ENCODE data around the gene CDX1.

CDX1 gene

GRCh38 chr5:150163547-150164059 lies 3.0 kb upstream of the CDX1 start:
- DNase-seq (ENCODE audit: low spot score): no peak

GRCh38 chr5:150164211-150164980 lies 2.2 kb upstream of the CDX1 start:
- no peak for DNase-seq (ENCODE audit: low spot score)

DNA sequence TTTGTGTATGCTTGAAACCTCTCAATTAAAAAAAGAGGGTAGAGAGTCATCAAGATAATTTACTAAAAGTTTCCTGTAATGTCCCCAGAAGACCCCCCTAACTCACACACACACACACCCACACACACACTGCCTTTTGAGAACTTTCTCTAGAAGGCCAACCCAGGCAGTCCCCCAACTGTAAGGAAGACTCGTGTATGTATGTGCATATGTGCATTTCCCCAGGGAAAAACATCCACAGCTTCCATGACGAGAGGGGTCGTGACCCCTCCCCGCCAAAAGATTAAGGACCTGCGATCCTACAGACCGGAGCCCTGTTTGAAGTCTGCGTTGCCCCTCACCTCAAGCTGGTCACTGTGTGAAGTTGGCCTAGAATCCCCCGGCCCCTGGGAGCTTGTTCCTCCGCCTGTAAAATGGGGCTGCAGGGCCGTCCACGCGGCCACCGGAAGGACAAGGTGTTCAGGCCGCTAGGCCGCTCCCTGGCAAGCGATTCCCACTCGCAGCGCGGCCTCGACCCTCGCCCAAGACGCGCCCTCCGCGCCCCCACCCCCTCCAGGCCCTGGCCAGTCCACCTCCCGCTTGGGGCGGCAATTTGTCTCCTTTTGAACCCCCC lies 435 bp upstream of the CDX1 start:
- DNase-seq (ENCODE audit: low spot score): no peak

- no peak for DNase-seq (ENCODE audit: low spot score)
Measured at GRCh38 chr5:150167512-150167850, 903 bp downstream of the CDX1 start.

- no peak for DNase-seq (ENCODE audit: low spot score)
Measured at GRCh38 chr5:150167908-150168307, 1.3 kb downstream of the CDX1 start.

GRCh38 chr5:150168864-150169263 lies 2.3 kb downstream of the CDX1 start:
- DNase-seq (ENCODE audit: low spot score): no peak

DNA sequence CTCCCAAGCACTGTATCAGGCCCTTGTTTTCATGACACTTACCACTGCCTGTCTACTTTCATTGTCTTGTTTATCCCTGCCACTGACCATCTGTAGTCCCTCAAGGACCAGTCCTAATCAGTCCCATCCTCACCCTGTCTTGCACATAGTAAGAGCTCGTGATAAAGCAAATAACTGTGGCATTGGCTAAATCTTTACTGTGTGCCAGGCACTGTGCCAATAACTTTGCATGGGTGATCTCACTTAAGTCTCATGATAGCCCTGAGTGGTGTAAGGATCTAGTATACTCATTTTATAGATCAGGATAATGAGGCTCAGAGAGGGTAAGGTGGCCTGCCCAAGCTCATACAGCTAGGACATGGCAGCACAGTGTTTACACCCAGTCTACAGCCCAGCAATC lies 5.6 kb downstream of the CDX1 start:
- DNase-seq (ENCODE audit: low spot score): no peak

DNA sequence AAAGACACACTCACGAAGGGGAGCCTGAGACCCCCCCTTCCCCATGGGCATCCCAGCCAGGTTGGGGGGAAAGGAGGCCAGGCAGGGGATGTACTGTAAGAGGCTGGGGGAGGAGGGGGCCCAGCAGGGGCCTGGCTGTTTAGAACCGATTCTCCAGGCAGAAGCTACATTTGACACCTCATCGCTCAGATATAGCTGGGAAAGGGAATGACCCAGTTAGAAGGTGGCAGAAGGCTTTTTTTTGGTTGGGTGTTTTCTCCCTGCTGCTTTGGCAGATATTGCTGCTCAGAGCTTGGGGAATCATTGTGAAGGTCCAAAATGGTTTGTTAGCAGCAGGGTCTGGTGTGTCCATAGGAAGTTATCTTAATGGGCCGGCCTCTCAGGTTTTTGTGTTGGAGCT lies 6.0 kb downstream of the CDX1 start:
- no peak for DNase-seq (ENCODE audit: low spot score)

DNA sequence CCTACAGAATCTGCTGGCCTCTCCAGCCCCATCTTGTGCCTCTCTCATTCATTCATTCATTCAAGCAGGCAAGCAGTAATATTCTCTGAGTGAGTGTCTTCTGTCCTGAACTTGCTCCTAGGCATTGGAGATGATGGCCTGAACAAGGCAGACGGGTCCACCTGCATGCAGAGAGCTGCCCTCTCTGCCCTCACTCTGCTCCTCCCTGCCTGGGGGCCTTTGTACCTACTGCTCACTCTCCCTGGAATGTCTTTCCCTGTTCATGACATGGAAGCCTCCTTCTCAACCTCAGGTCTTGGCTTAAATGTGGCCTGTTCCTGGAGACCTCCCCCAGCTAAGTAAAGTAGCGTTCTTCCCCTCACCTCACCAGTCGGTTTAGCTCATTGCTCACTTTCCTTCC lies 6.6 kb downstream of the CDX1 start:
- no peak for DNase-seq (ENCODE audit: low spot score)

DNA sequence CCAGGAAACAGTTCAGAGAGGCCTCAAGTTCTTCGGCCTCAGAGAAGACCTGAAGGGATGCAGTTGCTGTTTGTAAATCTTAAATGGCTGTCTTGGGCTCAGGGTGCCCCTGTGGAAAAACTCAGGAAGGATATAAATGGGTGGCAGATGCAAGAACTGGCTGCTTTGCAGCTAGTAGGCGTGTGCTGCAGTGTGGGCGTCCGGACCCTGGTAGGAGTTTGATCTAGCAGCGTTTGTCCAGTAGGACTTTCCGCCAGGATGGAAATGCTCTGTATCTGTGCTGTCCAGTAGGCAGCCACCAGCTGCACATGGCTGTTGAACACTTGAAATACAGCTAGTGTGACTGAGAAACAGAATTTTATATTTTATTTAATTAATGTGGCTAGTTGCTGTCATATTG lies 7.7 kb downstream of the CDX1 start:
- DNase-seq (ENCODE audit: low spot score): no peak

DNA sequence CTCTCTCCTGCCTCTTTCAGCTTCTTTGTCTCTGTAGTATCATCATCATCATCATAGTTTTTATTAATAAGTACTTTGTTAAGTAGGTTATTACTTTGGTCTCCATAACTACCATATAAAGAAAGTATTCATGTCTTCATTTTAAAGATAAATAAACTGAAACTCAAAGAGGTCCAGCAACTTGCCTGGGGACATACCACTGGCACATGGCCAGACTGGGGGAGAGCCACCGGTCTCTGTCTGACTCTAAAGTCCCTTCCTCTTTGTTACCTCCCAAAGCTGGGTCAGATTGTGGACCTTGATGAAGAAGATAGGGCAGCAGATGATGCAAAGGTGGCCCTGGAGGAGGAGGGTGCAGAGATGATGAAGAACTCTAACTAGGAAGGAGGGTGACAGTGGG lies 8.5 kb downstream of the CDX1 start:
- no peak for DNase-seq (ENCODE audit: low spot score)

GRCh38 chr5:150175536-150175935 lies 9.0 kb downstream of the CDX1 start:
- peak; percentile 17 for DNase-seq (ENCODE audit: low spot score)

DNA sequence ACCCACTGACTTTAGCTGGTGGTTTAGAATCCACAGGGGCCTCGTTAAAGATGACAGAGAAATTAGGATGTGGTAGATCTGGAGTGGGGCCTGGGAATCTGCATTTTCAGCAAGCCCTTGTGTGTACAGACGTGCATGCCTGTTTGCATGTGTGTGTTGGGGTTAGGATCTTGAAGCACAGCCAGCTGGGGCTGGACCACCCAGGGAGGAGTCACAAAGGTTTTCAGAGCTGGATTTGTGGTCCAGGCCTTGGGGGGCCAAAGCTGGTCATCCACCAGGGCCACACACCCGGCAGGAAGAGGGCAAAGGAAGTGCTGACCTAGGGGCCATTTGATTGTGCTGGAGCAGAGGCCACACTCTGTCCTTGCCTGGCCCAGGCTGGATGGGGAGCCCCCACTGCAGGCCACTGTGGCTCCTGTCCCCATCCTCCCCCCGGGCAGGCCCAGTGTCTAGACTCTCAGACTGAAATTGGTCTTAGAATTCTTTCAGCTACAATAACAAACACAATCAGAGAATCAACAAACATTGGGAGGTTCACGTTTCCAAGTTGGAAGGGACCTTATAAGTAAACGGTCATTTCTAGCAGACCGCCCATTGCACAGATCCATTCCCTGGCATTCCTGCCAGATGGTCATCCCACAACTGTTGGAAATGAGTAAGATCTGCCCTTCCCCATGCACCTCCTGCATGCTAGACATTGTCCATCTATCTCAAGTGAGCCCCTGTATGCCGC lies 10.3 kb downstream of the CDX1 start:
- no peak for DNase-seq (ENCODE audit: low spot score)

GRCh38 chr5:150177721-150178120 lies 11.1 kb downstream of the CDX1 start:
- no peak for DNase-seq (ENCODE audit: low spot score)

- DNase-seq (ENCODE audit: low spot score): peak; percentile 36
Measured at GRCh38 chr5:150178262-150178661, 11.7 kb downstream of the CDX1 start.

GRCh38 chr5:150179019-150179620 lies 12.5 kb downstream of the CDX1 start:
- no peak for DNase-seq (ENCODE audit: low spot score)

GRCh38 chr5:150180241-150181026 lies 13.9 kb downstream of the CDX1 start:
- no peak for DNase-seq (ENCODE audit: low spot score)

DNA sequence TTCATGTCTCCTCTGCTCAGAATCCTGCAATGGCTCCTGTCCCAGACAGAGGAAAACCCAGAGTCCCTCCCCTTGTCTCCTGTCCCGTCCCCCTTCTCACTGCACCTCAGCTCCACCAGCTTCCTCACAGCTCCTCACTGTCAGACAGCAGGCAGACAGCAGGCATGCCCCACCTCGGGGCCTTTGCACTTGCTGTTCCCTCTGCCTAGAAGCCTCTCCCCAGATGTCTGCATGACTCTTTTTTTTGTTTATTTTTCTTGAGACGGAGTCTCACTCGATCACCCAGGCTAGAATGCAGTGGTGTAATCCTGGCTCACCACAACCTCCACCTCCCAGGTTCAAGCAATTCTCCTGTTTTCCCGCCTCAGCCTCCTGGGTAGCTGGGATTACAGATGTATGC lies 14.4 kb downstream of the CDX1 start:
- DNase-seq (ENCODE audit: low spot score): no peak

GRCh38 chr5:150181766-150182545 lies 15.4 kb downstream of the CDX1 start:
- no peak for DNase-seq (ENCODE audit: low spot score)

GRCh38 chr5:150182774-150183173 lies 16.2 kb downstream of the CDX1 start:
- no peak for DNase-seq (ENCODE audit: low spot score)

DNA sequence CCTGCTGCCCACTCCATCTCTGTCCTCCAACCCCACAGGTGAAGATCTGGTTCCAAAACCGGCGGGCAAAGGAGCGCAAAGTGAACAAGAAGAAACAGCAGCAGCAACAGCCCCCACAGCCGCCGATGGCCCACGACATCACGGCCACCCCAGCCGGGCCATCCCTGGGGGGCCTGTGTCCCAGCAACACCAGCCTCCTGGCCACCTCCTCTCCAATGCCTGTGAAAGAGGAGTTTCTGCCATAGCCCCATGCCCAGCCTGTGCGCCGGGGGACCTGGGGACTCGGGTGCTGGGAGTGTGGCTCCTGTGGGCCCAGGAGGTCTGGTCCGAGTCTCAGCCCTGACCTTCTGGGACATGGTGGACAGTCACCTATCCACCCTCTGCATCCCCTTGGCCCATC lies 16.9 kb downstream of the CDX1 start:
- no peak for DNase-seq (ENCODE audit: low spot score)
